ENCODE measurements around the gene USH2A.

The USH2A gene

GRCh38 chr1:215772151-215772550, 651.1 kb downstream of the USH2A start:
- DNase-seq, result peak; percentile 47

GRCh38 chr1:215768303-215768702, 654.9 kb downstream of the USH2A start:
- no peak for DNase-seq

GRCh38 chr1:215767761-215768160, 655.5 kb downstream of the USH2A start:
- no peak for DNase-seq

GRCh38 chr1:215766521-215766920, 656.7 kb downstream of the USH2A start:
- DNase-seq, result no peak

GRCh38 chr1:215765833-215766232, 657.4 kb downstream of the USH2A start:
- DNase-seq, result no peak

GRCh38 chr1:215761446-215761845, 661.8 kb downstream of the USH2A start:
- no peak for DNase-seq

GRCh38 chr1:215754112-215754511, 669.1 kb downstream of the USH2A start:
- DNase-seq, result no peak

- no peak for DNase-seq
Observed at GRCh38 chr1:215749414-215749813, 673.8 kb downstream of the USH2A start.

- no peak for DNase-seq
Observed at GRCh38 chr1:215748431-215748830, 674.8 kb downstream of the USH2A start.

GRCh38 chr1:215744419-215744818, 678.8 kb downstream of the USH2A start:
- no peak for DNase-seq

GRCh38 chr1:215739025-215739424, 684.2 kb downstream of the USH2A start:
- DNase-seq, result no peak

- no peak for DNase-seq
Observed at GRCh38 chr1:215731699-215732098, 691.5 kb downstream of the USH2A start.

GRCh38 chr1:215730600-215730999, 692.6 kb downstream of the USH2A start:
- no peak for DNase-seq

GRCh38 chr1:215728169-215728568, 695.1 kb downstream of the USH2A start:
- DNase-seq, result no peak

- no peak for DNase-seq
Observed at GRCh38 chr1:215720126-215720525, 703.1 kb downstream of the USH2A start.

GRCh38 chr1:215719552-215719951, 703.7 kb downstream of the USH2A start:
- DNase-seq, result no peak

- DNase-seq, result peak; percentile 85
Observed at GRCh38 chr1:215718575-215719287, 704.5 kb downstream of the USH2A start.

GRCh38 chr1:215717677-215718426, 705.4 kb downstream of the USH2A start:
- no peak for DNase-seq

GRCh38 chr1:215710899-215711225, 712.4 kb downstream of the USH2A start:
- no peak for DNase-seq

GRCh38 chr1:215710036-215710898, 713.0 kb downstream of the USH2A start:
- DNase-seq, result peak; percentile 74

GRCh38 chr1:215704089-215704860, 719.0 kb downstream of the USH2A start:
- no peak for DNase-seq

- DNase-seq, result peak; percentile 63
Observed at GRCh38 chr1:215682232-215682631, 741.0 kb downstream of the USH2A start.

- DNase-seq, result no peak
Observed at GRCh38 chr1:215681041-215681440, 742.2 kb downstream of the USH2A start.
